Measurements from ENCODE around the gene TM4SF4. TPM values are rescaled to one million over a fixed set of nuclear protein-coding genes. Genes with fewer than 3 reads are reported as not detected.

Gene TM4SF4
- total RNA-seq, 1 experiment from 2014 or later = not detected

GRCh38 chr3:149442043-149442442, 32.5 kb upstream of the TM4SF4 start:
- Histone ChIP-seq H3K4me2 (ENCODE audit: insufficient read depth, insufficient read length, low read length) (no peak overlapping the region), H3K27ac (ENCODE audit: insufficient read length, low read depth, low read length) (no peak overlapping the region)
- WGBS (ENCODE audit: extremely low coverage, insufficient read length, low lambda C conversion rate) = no CpG with 5 or more reads among the region's 1 CpG

More at GRCh38 chr3:149442043-149442442, 32.5 kb upstream of the TM4SF4 start:
- Histone ChIP-seq H3K14ac (ENCODE audit: insufficient read depth, low read length) (no peak overlapping the region), H4K5ac (ENCODE audit: insufficient read length, low read depth, low read length) (no peak overlapping the region), H3K4me1 (ENCODE audit: insufficient read depth, low read length) (no peaks in the 10 kb centered on the region), H4K20me1 (ENCODE audit: control insufficient read depth, insufficient read depth, insufficient read length) (no peaks in the 10 kb centered on the region), H3K9me3 (ENCODE audit: control insufficient read depth, low read depth, low read length) (no peaks in the 10 kb centered on the region), H3T11ph (ENCODE audit: low read length) (no peak overlapping the region), H4K91ac (ENCODE audit: insufficient read length, low read depth, low read length) (no peak overlapping the region), H2BK20ac (ENCODE audit: low read depth, low read length, poor library complexity, severe bottlenecking) (no peak overlapping the region), H2AFZ (ENCODE audit: low read length) (no peak overlapping the region), H2BK12ac (ENCODE audit: insufficient read length, low read depth, low read length) (no peak overlapping the region), H3K18ac (ENCODE audit: insufficient read length, low read depth, low read length) (no peak overlapping the region), H3K23ac (ENCODE audit: insufficient read length, low read depth, low read length) (no peak overlapping the region), H3K4ac (ENCODE audit: low read depth, low read length) (no peak overlapping the region), H3K56ac (ENCODE audit: insufficient read length, low read depth, low read length) (no peak overlapping the region), H3K79me1 (ENCODE audit: insufficient read depth, low read depth, low read length, poor library complexity, severe bottlenecking) (no peaks in the 10 kb centered on the region), H3K9ac (ENCODE audit: extremely low read depth, insufficient read length, low read length) (no peak overlapping the region), H3K27me3 (ENCODE audit: insufficient read depth, low read length) (no peaks in the 10 kb centered on the region), H3K79me2 (ENCODE audit: insufficient read depth, low read length) (no peaks in the 10 kb centered on the region), H2BK5ac (ENCODE audit: insufficient read length, low read length) (no peak overlapping the region), H2BK15ac (ENCODE audit: low read depth, low read length) (no peak overlapping the region), H3K23me2 (ENCODE audit: insufficient read length, low read depth, low read length, poor library complexity, severe bottlenecking) (no peaks in the 10 kb centered on the region), H2BK120ac (ENCODE audit: low read depth, low read length, poor library complexity, severe bottlenecking) (no peak overlapping the region), H4K8ac (replicated peaks; ENCODE audit: insufficient read length, low read depth, low read length) (no peak overlapping the region), H2AK5ac (ENCODE audit: insufficient read length, low read length) (no peak overlapping the region)
- Mint-ChIP-seq H3K27me3 (ENCODE audit: low read depth) (no peaks in the 10 kb centered on the region; the same call in 1 of the 2 replicates), H3K4me3 (no peak overlapping the region), H3K27ac (no peak overlapping the region), H3K9me3 (peaks cover 6 to 7% of the 10 kb centered on the region in 2 experiments; a peak in 4 of 5 replicates), H3K4me1 (peaks cover 2% of the 10 kb centered on the region in 2 experiments; a peak in 2 of 4 replicates), H3K36me3 (ENCODE audit: insufficient read depth in 1 of 3, low read depth in 3 of 3) (peaks cover 0 to 3% (median 1%) of the 10 kb centered on the region in 3 experiments; a peak in 3 of 7 replicates)
- no peak for DNase-seq
- TF ChIP-seq, protein P1, sequence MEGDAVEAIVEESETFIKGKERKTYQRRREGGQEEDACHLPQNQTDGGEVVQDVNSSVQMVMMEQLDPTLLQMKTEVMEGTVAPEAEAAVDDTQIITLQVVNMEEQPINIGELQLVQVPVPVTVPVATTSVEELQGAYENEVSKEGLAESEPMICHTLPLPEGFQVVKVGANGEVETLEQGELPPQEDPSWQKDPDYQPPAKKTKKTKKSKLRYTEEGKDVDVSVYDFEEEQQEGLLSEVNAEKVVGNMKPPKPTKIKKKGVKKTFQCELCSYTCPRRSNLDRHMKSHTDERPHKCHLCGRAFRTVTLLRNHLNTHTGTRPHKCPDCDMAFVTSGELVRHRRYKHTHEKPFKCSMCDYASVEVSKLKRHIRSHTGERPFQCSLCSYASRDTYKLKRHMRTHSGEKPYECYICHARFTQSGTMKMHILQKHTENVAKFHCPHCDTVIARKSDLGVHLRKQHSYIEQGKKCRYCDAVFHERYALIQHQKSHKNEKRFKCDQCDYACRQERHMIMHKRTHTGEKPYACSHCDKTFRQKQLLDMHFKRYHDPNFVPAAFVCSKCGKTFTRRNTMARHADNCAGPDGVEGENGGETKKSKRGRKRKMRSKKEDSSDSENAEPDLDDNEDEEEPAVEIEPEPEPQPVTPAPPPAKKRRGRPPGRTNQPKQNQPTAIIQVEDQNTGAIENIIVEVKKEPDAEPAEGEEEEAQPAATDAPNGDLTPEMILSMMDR (conservative IDR thresholded peaks at IDR 0.05) = no peak
